GM19351 (cell line): Measurements from ENCODE around the gene TNF.

Experiments used
- ATAC-seq: cut with Tn5 transposase; IDR thresholded peaks from one replicate; pipeline ENCODE4 v1.9.1; 2021; ENCODE audit warnings: mild to moderate bottlenecking, moderate library complexity; ENCODE audit not compliant: unreplicated experiment

TNF gene

DNA sequence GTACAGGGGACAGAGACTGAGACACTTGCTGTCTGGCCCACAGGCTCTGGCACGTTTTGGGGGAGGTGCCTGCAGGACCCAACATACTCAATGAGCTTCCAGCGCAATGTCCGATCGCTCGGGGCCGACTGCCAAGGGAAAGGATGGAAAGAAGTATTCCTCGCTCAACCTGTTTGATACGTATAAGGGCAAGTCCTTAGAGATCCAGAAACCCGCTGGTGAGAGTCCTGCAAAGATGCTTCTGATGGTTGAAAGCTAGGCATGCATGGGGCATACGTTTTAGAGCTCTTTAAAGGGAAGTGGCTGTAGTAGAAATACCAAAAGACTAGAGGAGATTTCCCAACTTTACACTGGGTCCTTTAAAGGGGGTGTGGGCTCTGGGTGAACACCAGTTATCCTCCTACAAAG lies 47.3 kb downstream of the TNF start:
- no peak for ATAC-seq

- no peak for ATAC-seq
Measured at GRCh38 chr6:31624070-31624469, 48.7 kb downstream of the TNF start.

GRCh38 chr6:31626952-31627351 lies 51.6 kb downstream of the TNF start:
- ATAC-seq: no peak

DNA sequence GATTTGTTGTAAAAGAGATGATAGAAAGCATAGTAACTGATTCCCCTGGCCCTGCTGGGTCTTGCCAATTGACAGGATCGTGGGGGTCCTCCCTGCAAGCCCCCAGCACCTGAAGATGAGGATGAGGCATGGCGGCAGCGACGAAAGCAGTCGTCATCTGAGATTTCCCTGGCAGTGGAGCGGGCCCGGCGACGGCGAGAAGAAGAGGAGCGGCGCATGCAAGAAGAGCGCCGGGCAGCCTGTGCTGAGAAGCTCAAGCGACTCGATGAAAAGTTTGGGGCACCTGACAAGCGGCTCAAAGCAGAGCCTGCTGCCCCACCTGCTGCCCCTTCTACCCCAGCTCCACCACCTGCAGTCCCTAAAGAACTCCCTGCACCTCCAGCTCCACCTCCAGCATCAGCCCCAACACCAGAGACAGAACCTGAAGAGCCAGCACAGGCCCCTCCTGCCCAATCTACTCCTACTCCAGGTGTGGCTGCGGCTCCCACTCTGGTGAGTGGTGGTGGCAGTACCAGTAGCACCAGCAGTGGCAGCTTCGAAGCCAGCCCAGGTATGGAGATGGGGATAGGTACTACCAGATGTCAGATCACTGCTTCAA lies 52.4 kb downstream of the TNF start:
- no peak for ATAC-seq
